NCI-H82 (cell line): ENCODE data around the gene TTC22.

Experiments
- DNase-seq: peaks from one replicate; lab custom pipeline; 2025; lab: John Stamatoyannopoulos, UW

Gene TTC22

GRCh38 chr1:54800899-54801759 lies at the start of gene TTC22:
Gene TTC22 (minus strand): TSS chr1:54801323. CDS start chr1:54801163, 160 bp downstream.
- DNase-seq: no peak

GRCh38 chr1:54850737-54851136 lies 49.6 kb upstream of the TTC22 start:
- DNase-seq: no peak

GRCh38 chr1:54850069-54850730 lies 49.1 kb upstream of the TTC22 start:
- no peak for DNase-seq

- DNase-seq: no peak
Observed at GRCh38 chr1:54849219-54850068, 48.3 kb upstream of the TTC22 start.

GRCh38 chr1:54848134-54848948 lies 47.2 kb upstream of the TTC22 start:
- peak; percentile 16 for DNase-seq

GRCh38 chr1:54846716-54847284 lies 45.7 kb upstream of the TTC22 start:
- DNase-seq: no peak

GRCh38 chr1:54846301-54846700 lies 45.2 kb upstream of the TTC22 start:
- no peak for DNase-seq

- no peak for DNase-seq
Observed at GRCh38 chr1:54845772-54846171, 44.6 kb upstream of the TTC22 start.

GRCh38 chr1:54844564-54844963 lies 43.4 kb upstream of the TTC22 start:
- no peak for DNase-seq

GRCh38 chr1:54843449-54843848 lies 42.3 kb upstream of the TTC22 start:
- DNase-seq: no peak

- DNase-seq: no peak
Observed at GRCh38 chr1:54842963-54843362, 41.8 kb upstream of the TTC22 start.

- no peak for DNase-seq
Observed at GRCh38 chr1:54842206-54842915, 41.2 kb upstream of the TTC22 start.

GRCh38 chr1:54839824-54840223 lies 38.7 kb upstream of the TTC22 start:
- no peak for DNase-seq

GRCh38 chr1:54838565-54839180 lies 37.5 kb upstream of the TTC22 start:
- DNase-seq: peak; percentile 14

GRCh38 chr1:54837002-54837853 lies 36.1 kb upstream of the TTC22 start:
- DNase-seq: no peak

- DNase-seq: no peak
Observed at GRCh38 chr1:54836594-54836993, 35.5 kb upstream of the TTC22 start.

GRCh38 chr1:54835970-54836369 lies 34.8 kb upstream of the TTC22 start:
- DNase-seq: no peak

- DNase-seq: no peak
Observed at GRCh38 chr1:54835131-54835898, 34.2 kb upstream of the TTC22 start.
